Activated CD4-positive, alpha-beta T cell treated with anti-CD3 and anti-CD28 coated beads, Interleukin-2, amount 10 ng/mL, durations not matched to agents 24 days and 14 days (primary cell): Measurements from ENCODE around the gene FRZB. TPM values are rescaled to one million over a fixed set of nuclear protein-coding genes. Genes with fewer than 3 reads are reported as not detected.

Source experiments
- DNase-seq: peaks from one replicate; pipeline ENCODE4 v3.0.0; 2022
- H3K27ac Mint-ChIP-seq: one replicate; pipeline ENCODE4 v1.8.0; 2022; ENCODE audit warnings: mild to moderate bottlenecking, mixed read lengths
- H3K27me3 Mint-ChIP-seq: one replicate; pipeline ENCODE4 v1.8.0; 2022; ENCODE audit warnings: mixed read lengths
- H3K36me3 Mint-ChIP-seq: one replicate; pipeline ENCODE4 v1.8.0; 2022; ENCODE audit warnings: low read depth, mild to moderate bottlenecking, mixed read lengths
- H3K4me1 Mint-ChIP-seq: one replicate; pipeline ENCODE4 v1.8.0; 2021; ENCODE audit warnings: mixed read lengths
- H3K4me3 Mint-ChIP-seq: one replicate; pipeline ENCODE4 v1.8.0; 2022; ENCODE audit warnings: mild to moderate bottlenecking, moderate library complexity, mixed read lengths
- H3K9me3 Mint-ChIP-seq: one replicate; pipeline ENCODE4 v1.8.0; 2021; ENCODE audit warnings: mixed read lengths
- intact Hi-C: fragments of 100-400 bp; cut with micrococcal nuclease; formaldehyde crosslinking; loops from one replicate; pipeline ENCODE4 v1.15.1; 2023
- total RNA-seq: library from RNA; stranded (reverse); gene quantifications from 2 replicates; pipeline ENCODE4 v1.2.3, GENCODE V29; 2022

The FRZB gene
- not detected in 2 replicates for total RNA-seq

- peak; percentile 57 for DNase-seq
- Mint-ChIP-seq H3K27me3 (peaks cover 61% of the 10 kb centered on the region), H3K9me3 (no peaks in the 10 kb centered on the region), H3K36me3 (no peaks in the 10 kb centered on the region), H3K27ac (no peak within 1 kb of the TSS), H3K4me1 (peaks cover 13% of the 10 kb centered on the region), H3K4me3 (peak within 1 kb of the TSS; percentile 66)
- intact Hi-C loops: no loop called here
Observed at GRCh38 chr2:182866461-182867406, at the start of gene FRZB. TSS of gene FRZB (minus strand) at chr2:182866637. CDS start at chr2:182866552, 85 bp downstream.

GRCh38 chr2:182915369-182916326, 49.2 kb upstream of the FRZB start:
- DNase-seq: no peak
- Mint-ChIP-seq H3K27ac (no peak overlapping the region), H3K9me3 (no peaks in the 10 kb centered on the region), H3K27me3 (no peaks in the 10 kb centered on the region), H3K4me1 (no peaks in the 10 kb centered on the region), H3K4me3 (no peak overlapping the region), H3K36me3 (no peaks in the 10 kb centered on the region)
- intact Hi-C loops: no loop called here

- H3K27ac Mint-ChIP-seq: no peak overlapping the region
- no peak for DNase-seq
- intact Hi-C loops: no loop called here
- no peaks in the 10 kb centered on the region for H3K9me3 Mint-ChIP-seq
- H3K36me3 Mint-ChIP-seq: no peaks in the 10 kb centered on the region
- H3K27me3 Mint-ChIP-seq: no peaks in the 10 kb centered on the region
- H3K4me1 Mint-ChIP-seq: no peaks in the 10 kb centered on the region
- no peak overlapping the region for H3K4me3 Mint-ChIP-seq
Observed at GRCh38 chr2:182914852-182915251, 48.4 kb upstream of the FRZB start.

GRCh38 chr2:182913064-182913463, 46.6 kb upstream of the FRZB start:
- Mint-ChIP-seq H3K27me3 (no peaks in the 10 kb centered on the region), H3K4me1 (no peaks in the 10 kb centered on the region), H3K9me3 (no peaks in the 10 kb centered on the region), H3K4me3 (no peak overlapping the region), H3K27ac (no peak overlapping the region), H3K36me3 (no peaks in the 10 kb centered on the region)
- intact Hi-C loops: no loop called here
- DNase-seq: no peak

GRCh38 chr2:182912518-182912915, 46.1 kb upstream of the FRZB start:
- intact Hi-C loops: no loop called here
- H3K27me3 Mint-ChIP-seq: no peaks in the 10 kb centered on the region

GRCh38 chr2:182911813-182912517, 45.5 kb upstream of the FRZB start:
- H3K4me1 Mint-ChIP-seq: no peaks in the 10 kb centered on the region

More at GRCh38 chr2:182912518-182912915, 46.1 kb upstream of the FRZB start:
- no peaks in the 10 kb centered on the region for H3K9me3 Mint-ChIP-seq
- H3K36me3 Mint-ChIP-seq: no peaks in the 10 kb centered on the region
- no peak overlapping the region for H3K4me3 Mint-ChIP-seq
- no peak overlapping the region for H3K27ac Mint-ChIP-seq
- DNase-seq: no peak
- H3K4me1 Mint-ChIP-seq: no peaks in the 10 kb centered on the region

GRCh38 chr2:182910965-182911364, 44.5 kb upstream of the FRZB start:
- Mint-ChIP-seq H3K36me3 (no peaks in the 10 kb centered on the region), H3K4me1 (no peaks in the 10 kb centered on the region)

More at GRCh38 chr2:182911813-182912517, 45.5 kb upstream of the FRZB start:
- no peaks in the 10 kb centered on the region for H3K36me3 Mint-ChIP-seq
- intact Hi-C loops: no loop called here
- no peak overlapping the region for H3K27ac Mint-ChIP-seq
- H3K4me3 Mint-ChIP-seq: no peak overlapping the region
- H3K27me3 Mint-ChIP-seq: no peaks in the 10 kb centered on the region
- no peak for DNase-seq
- H3K9me3 Mint-ChIP-seq: no peaks in the 10 kb centered on the region

GRCh38 chr2:182907081-182907830, 40.8 kb upstream of the FRZB start:
- intact Hi-C loops: no loop called here
- Mint-ChIP-seq H3K27ac (no peak overlapping the region), H3K4me1 (no peaks in the 10 kb centered on the region), H3K9me3 (no peaks in the 10 kb centered on the region), H3K27me3 (no peaks in the 10 kb centered on the region), H3K36me3 (no peaks in the 10 kb centered on the region), H3K4me3 (no peak overlapping the region)
- no peak for DNase-seq

More at GRCh38 chr2:182910965-182911364, 44.5 kb upstream of the FRZB start:
- no peak for DNase-seq
- intact Hi-C loops: no loop called here
- Mint-ChIP-seq H3K27me3 (no peaks in the 10 kb centered on the region), H3K9me3 (no peaks in the 10 kb centered on the region), H3K27ac (no peak overlapping the region), H3K4me3 (no peak overlapping the region)

GRCh38 chr2:182906454-182906853, 40.0 kb upstream of the FRZB start:
- DNase-seq: no peak
- intact Hi-C loops: no loop called here
- Mint-ChIP-seq H3K27ac (no peak overlapping the region), H3K36me3 (no peaks in the 10 kb centered on the region), H3K4me1 (no peaks in the 10 kb centered on the region), H3K4me3 (no peak overlapping the region), H3K9me3 (no peaks in the 10 kb centered on the region), H3K27me3 (no peaks in the 10 kb centered on the region)

- H3K4me3 Mint-ChIP-seq: no peak overlapping the region
- H3K27me3 Mint-ChIP-seq: no peaks in the 10 kb centered on the region
- intact Hi-C loops: no loop called here
- H3K36me3 Mint-ChIP-seq: no peaks in the 10 kb centered on the region
- no peak overlapping the region for H3K27ac Mint-ChIP-seq
- no peaks in the 10 kb centered on the region for H3K9me3 Mint-ChIP-seq
- H3K4me1 Mint-ChIP-seq: no peaks in the 10 kb centered on the region
- DNase-seq: no peak
Observed at GRCh38 chr2:182904844-182905243, 38.4 kb upstream of the FRZB start.

GRCh38 chr2:182903566-182903965, 37.1 kb upstream of the FRZB start:
- H3K27me3 Mint-ChIP-seq: no peaks in the 10 kb centered on the region
- intact Hi-C loops: no loop called here
- H3K27ac Mint-ChIP-seq: no peak overlapping the region
- DNase-seq: no peak
- H3K9me3 Mint-ChIP-seq: no peaks in the 10 kb centered on the region
- no peaks in the 10 kb centered on the region for H3K36me3 Mint-ChIP-seq
- no peak overlapping the region for H3K4me3 Mint-ChIP-seq
- H3K4me1 Mint-ChIP-seq: peaks cover 2% of the 10 kb centered on the region

GRCh38 chr2:182901748-182902147, 35.3 kb upstream of the FRZB start:
- H3K36me3 Mint-ChIP-seq: no peaks in the 10 kb centered on the region
- H3K9me3 Mint-ChIP-seq: no peaks in the 10 kb centered on the region
- H3K27ac Mint-ChIP-seq: no peak overlapping the region
- intact Hi-C loops: no loop called here
- H3K4me3 Mint-ChIP-seq: no peak overlapping the region
- no peaks in the 10 kb centered on the region for H3K27me3 Mint-ChIP-seq
- peaks cover 2% of the 10 kb centered on the region for H3K4me1 Mint-ChIP-seq
- no peak for DNase-seq

- Mint-ChIP-seq H3K4me3 (no peak overlapping the region), H3K36me3 (no peaks in the 10 kb centered on the region), H3K27ac (no peak overlapping the region), H3K27me3 (no peaks in the 10 kb centered on the region), H3K4me1 (peaks cover 2% of the 10 kb centered on the region), H3K9me3 (no peaks in the 10 kb centered on the region)
- intact Hi-C loops: no loop called here
- no peak for DNase-seq
Observed at GRCh38 chr2:182898718-182899117, 32.3 kb upstream of the FRZB start.
